NCI-H446 treated with DMSO at 0.1 percent for 48 hours (cell line): ENCODE results near the gene BIRC6.
"Not testable (repeated sequence)": the region's sequence is repeated elsewhere in the genome, so short reads cannot be mapped to it uniquely, and the experiment has no call there.

ENCODE experiments used
- DNase-seq: peaks from one replicate; lab custom pipeline; 2025; lab: John Stamatoyannopoulos, UW

BIRC6 gene

GRCh38 chr2:32614084-32614483, 257.3 kb downstream of the BIRC6 start:
- no peak for DNase-seq

GRCh38 chr2:32617599-32618189, 260.9 kb downstream of the BIRC6 start:
- DNase-seq: no peak

GRCh38 chr2:32622570-32623310, 265.9 kb downstream of the BIRC6 start:
- DNase-seq: no peak

- DNase-seq: no peak
Measured at GRCh38 chr2:32623311-32623706, 266.5 kb downstream of the BIRC6 start.

- no peak for DNase-seq
Measured at GRCh38 chr2:32624812-32625211, 268.0 kb downstream of the BIRC6 start.

GRCh38 chr2:32626639-32627221, 269.9 kb downstream of the BIRC6 start:
- DNase-seq: no peak

- DNase-seq: no peak
Measured at GRCh38 chr2:32627441-32627813, 270.6 kb downstream of the BIRC6 start.

GRCh38 chr2:32627814-32628579, 271.2 kb downstream of the BIRC6 start, which contains the start of gene TTC27:
TTC27 (plus strand) TSS chr2:32628050; CDS start chr2:32628293, 243 bp downstream.
- DNase-seq: peak; percentile 79

GRCh38 chr2:32632089-32632488, 275.3 kb downstream of the BIRC6 start:
- no peak for DNase-seq

GRCh38 chr2:32633040-32633439, 276.2 kb downstream of the BIRC6 start:
- no peak for DNase-seq

- DNase-seq: not testable (repeated sequence)
Measured at GRCh38 chr2:32638548-32638947, 281.7 kb downstream of the BIRC6 start.

- no peak for DNase-seq
Measured at GRCh38 chr2:32641180-32641579, 284.4 kb downstream of the BIRC6 start.

- DNase-seq: no peak
Measured at GRCh38 chr2:32647180-32647651, 290.4 kb downstream of the BIRC6 start.

- peak; percentile 79 for DNase-seq
Measured at GRCh38 chr2:32652555-32653209, 295.9 kb downstream of the BIRC6 start.

GRCh38 chr2:32656069-32656468, 299.2 kb downstream of the BIRC6 start:
- no peak for DNase-seq

GRCh38 chr2:32663864-32664263, 307.0 kb downstream of the BIRC6 start:
- DNase-seq: no peak

- DNase-seq: no peak
Measured at GRCh38 chr2:32666704-32667103, 309.9 kb downstream of the BIRC6 start.

- no peak for DNase-seq
Measured at GRCh38 chr2:32668254-32668653, 311.4 kb downstream of the BIRC6 start.
